ENCODE data around the gene GALNTL6. TPM values are rescaled to one million over a fixed set of nuclear protein-coding genes. Genes with fewer than 3 reads are reported as not detected.

GALNTL6 gene
- total and polyA plus RNA-seq, 9 of the 15 experiments (the other 6 are each of a cell fraction or from before 2014, with no cell fraction given), result 0.18 to 0.50 (median 0.29) TPM

- Histone ChIP-seq H3K27ac (ENCODE audit: extremely low read depth, low read depth, low read length) (no peak overlapping the region), H3K4me2 (ENCODE audit: insufficient read depth, low read length) (no peak overlapping the region), H3K4me1 (replicated peaks in 1 of 2; ENCODE audit: control insufficient read depth in 2 of 2, insufficient read depth in 2 of 2, low read length in 2 of 2) (no peaks in the 10 kb centered on the region), H2AFZ (ENCODE audit: low read depth, low read length) (no peak overlapping the region), H4K20me1 (replicated peaks; ENCODE audit: control insufficient read depth, insufficient read depth, low read length) (no peaks in the 10 kb centered on the region), H3K79me2 (ENCODE audit: control insufficient read depth, insufficient read depth, low read length) (no peaks in the 10 kb centered on the region), H3K27me3 (ENCODE audit: control insufficient read depth in 2 of 2, insufficient read depth in 2 of 2, low read length in 2 of 2) (no peaks in the 10 kb centered on the region), H3K4me3 (no peak overlapping the region), H3K36me3 (ENCODE audit: control insufficient read depth, insufficient read depth, low read length) (no peaks in the 10 kb centered on the region), H3K9me1 (ENCODE audit: control insufficient read depth, insufficient read depth, low read length) (no peaks in the 10 kb centered on the region), H3K9ac (ENCODE audit: insufficient read depth in 1 of 2, low read depth in 2 of 2, low read length in 2 of 2) (no peak overlapping the region), H3K9me3 (replicated peaks; ENCODE audit: control insufficient read depth, insufficient read depth, low read depth, low read length) (no peaks in the 10 kb centered on the region; the same call in 1 of the 2 replicates)
- WGBS (ENCODE audit: insufficient coverage, low coverage, missing lambda C conversion rate), result 2% methylated on average over 15 of the region's 15 CpGs
- intact Hi-C loops (cut with micrococcal nuclease) (no loop called here), in situ Hi-C loops (cut with MboI) (no loop called here)
- no TSS peak for BruUV-seq (replicated peaks)
- POLR2A ChIA-PET, result no interaction called here
- CTCF ChIA-PET (ENCODE audit: low intra/inter-chr PET ratio), result no interaction called here
- DNase-seq (ENCODE audit: extremely low read depth in 1 of 4, low spot score in 3 of 4) (no peak), ATAC-seq (no peak), FAIRE-seq (no peak)
- TF ChIP-seq NFYB (IDR thresholded peaks at IDR 0.05; ENCODE audit: extremely low read depth, insufficient read length) (no peak), CHD1 (IDR thresholded peaks at IDR 0.05; ENCODE audit: low read length) (no peak), ARHGAP35 (IDR thresholded peaks at IDR 0.05; ENCODE audit: partially characterized antibody) (no peak), SMARCC2 (IDR thresholded peaks at IDR 0.05; ENCODE audit: low read depth) (no peak), ZNF398 (CRISPR knock-in tag; IDR thresholded peaks at IDR 0.05) (no peak), E4F1 (CRISPR knock-in tag; IDR thresholded peaks at IDR 0.05; ENCODE audit: borderline replicate concordance) (no peak), CEBPG (CRISPR knock-in tag; IDR thresholded peaks at IDR 0.05) (no peak), CEBPG (tag; conservative IDR thresholded peaks at IDR 0.05 in 1 of 2, IDR thresholded peaks at IDR 0.05 in 1 of 2) (no peak), ARID2 (IDR thresholded peaks at IDR 0.05) (no peak), DLX4 (CRISPR knock-in tag; IDR thresholded peaks at IDR 0.05) (no peak)
- TF ChIP-seq, protein P1, sequence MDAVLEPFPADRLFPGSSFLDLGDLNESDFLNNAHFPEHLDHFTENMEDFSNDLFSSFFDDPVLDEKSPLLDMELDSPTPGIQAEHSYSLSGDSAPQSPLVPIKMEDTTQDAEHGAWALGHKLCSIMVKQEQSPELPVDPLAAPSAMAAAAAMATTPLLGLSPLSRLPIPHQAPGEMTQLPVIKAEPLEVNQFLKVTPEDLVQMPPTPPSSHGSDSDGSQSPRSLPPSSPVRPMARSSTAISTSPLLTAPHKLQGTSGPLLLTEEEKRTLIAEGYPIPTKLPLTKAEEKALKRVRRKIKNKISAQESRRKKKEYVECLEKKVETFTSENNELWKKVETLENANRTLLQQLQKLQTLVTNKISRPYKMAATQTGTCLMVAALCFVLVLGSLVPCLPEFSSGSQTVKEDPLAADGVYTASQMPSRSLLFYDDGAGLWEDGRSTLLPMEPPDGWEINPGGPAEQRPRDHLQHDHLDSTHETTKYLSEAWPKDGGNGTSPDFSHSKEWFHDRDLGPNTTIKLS (IDR thresholded peaks at IDR 0.05; ENCODE audit: borderline replicate concordance, low read depth), result no peak
- TF ChIP-seq, protein P2, sequence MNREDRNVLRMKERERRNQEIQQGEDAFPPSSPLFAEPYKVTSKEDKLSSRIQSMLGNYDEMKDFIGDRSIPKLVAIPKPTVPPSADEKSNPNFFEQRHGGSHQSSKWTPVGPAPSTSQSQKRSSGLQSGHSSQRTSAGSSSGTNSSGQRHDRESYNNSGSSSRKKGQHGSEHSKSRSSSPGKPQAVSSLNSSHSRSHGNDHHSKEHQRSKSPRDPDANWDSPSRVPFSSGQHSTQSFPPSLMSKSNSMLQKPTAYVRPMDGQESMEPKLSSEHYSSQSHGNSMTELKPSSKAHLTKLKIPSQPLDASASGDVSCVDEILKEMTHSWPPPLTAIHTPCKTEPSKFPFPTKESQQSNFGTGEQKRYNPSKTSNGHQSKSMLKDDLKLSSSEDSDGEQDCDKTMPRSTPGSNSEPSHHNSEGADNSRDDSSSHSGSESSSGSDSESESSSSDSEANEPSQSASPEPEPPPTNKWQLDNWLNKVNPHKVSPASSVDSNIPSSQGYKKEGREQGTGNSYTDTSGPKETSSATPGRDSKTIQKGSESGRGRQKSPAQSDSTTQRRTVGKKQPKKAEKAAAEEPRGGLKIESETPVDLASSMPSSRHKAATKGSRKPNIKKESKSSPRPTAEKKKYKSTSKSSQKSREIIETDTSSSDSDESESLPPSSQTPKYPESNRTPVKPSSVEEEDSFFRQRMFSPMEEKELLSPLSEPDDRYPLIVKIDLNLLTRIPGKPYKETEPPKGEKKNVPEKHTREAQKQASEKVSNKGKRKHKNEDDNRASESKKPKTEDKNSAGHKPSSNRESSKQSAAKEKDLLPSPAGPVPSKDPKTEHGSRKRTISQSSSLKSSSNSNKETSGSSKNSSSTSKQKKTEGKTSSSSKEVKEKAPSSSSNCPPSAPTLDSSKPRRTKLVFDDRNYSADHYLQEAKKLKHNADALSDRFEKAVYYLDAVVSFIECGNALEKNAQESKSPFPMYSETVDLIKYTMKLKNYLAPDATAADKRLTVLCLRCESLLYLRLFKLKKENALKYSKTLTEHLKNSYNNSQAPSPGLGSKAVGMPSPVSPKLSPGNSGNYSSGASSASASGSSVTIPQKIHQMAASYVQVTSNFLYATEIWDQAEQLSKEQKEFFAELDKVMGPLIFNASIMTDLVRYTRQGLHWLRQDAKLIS (CRISPR knock-in tag; IDR thresholded peaks at IDR 0.05), result no peak
These were observed 912.8 kb downstream of the GALNTL6 start for GRCh38 chr4:172726001-172726423.

Data from K562 (cell line).